ENCODE results near the gene KIAA1217.

KIAA1217 gene

GRCh38 chr10:24406809-24407483 is 198.0 kb downstream of the KIAA1217 start:
- no peak for DNase-seq (ENCODE audit: low read depth in 2 of 2)

- DNase-seq (ENCODE audit: low read depth in 2 of 2) = no peak
These were observed 199.0 kb downstream of the KIAA1217 start for GRCh38 chr10:24407928-24408327.

DNA sequence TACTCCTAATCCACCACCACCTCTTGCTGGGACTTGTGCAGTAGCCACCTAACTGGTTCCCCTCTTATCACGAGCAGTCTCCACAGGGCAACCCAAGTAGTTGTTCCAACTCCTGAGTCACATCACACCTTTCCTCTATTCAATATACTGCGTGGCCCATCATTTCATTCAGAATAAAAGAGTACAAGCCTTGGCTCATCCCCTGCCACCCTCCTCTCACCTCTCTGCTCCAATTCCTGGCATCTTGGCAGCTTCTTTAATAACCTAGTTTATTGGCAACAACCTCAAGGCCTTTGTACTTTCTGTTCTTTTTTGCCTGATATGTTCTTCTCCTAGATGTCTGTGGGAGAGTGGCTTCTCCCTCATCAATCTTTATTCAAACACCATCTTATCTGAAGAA is 199.4 kb downstream of the KIAA1217 start:
- no peak for DNase-seq (ENCODE audit: low read depth in 2 of 2)

- DNase-seq (ENCODE audit: low read depth in 2 of 2) = no peak
These were observed 205.7 kb downstream of the KIAA1217 start for GRCh38 chr10:24414597-24414996.

DNA sequence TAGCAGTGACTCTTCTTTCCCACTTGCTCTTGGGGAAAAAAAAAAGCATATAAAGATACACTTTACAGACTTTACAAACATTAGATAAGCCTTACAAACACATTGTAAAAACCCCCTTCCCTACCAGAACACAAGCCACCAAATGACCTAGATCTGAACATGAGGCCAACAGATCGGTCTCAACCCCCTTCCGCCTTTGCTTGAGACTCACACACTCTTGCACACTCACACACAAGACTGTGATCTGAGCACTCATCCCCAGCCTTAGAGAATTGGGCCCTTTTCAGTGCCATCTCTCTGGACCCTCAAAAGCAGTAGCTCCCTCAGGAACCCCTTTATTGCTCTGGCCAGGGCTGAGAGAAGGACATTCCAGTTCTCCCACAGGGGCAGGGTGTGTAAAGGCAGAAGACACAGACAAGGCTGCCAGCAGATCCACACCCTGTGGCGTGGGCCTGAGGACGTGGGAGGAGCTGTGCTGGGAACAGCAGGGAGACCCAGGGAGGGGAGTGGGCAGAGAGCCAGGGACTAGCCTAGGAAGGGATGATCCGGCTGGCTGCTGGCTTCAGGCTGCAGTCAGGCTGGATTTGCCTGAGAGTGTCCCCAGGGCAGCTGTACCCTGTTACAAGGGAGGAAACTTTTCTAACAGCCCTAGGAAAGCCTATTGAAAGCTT is 206.7 kb downstream of the KIAA1217 start:
- no peak for DNase-seq (ENCODE audit: low read depth in 2 of 2)

- DNase-seq (ENCODE audit: low read depth in 2 of 2) = no peak
These were observed 207.3 kb downstream of the KIAA1217 start for GRCh38 chr10:24416248-24416647.

DNA sequence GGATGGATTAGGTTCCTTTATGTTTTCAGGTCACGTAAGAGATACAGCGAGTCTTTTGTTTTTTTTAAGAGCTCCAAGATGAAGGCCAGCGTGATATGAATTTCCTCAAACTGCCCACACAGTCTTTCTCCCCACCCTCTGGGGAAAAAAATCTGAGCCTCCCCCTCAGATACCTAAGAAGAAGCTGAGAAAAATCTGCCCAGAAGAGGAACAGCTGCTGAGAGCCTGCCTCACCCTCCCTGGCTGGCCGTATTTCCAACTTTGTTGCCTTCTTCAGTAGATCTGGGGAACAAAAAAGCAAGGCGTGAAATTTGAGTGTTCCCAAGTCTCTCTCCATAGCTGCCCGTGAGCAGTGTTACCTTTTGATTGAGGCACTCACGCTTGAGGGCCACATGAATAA is 208.1 kb downstream of the KIAA1217 start:
- DNase-seq (ENCODE audit: low read depth in 2 of 2) = no peak

- no peak for DNase-seq (ENCODE audit: low read depth in 2 of 2)
These were observed 209.6 kb downstream of the KIAA1217 start for GRCh38 chr10:24418532-24418931.

DNA sequence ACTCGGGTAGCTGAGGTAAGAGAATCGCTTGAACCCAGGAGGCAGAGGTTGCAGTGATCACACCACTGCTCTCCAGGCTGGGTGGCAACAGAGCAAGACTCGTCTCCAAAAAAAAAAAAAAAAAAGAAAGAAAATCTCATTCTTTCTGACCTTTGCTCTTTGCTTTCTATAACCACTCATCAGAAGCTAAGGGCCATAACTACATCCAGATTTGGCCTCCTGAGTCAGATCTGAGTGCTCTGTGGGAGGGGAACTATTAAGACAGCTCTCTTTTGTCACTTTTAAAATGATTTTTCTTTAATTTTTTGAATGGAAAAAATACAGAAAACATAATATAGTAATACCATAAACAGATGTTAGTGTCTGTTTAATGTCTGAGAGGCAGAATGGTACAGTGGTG is 210.1 kb downstream of the KIAA1217 start:
- no peak for DNase-seq (ENCODE audit: low read depth in 2 of 2)

- no peak for DNase-seq (ENCODE audit: low read depth in 2 of 2)
These were observed 216.2 kb downstream of the KIAA1217 start for GRCh38 chr10:24425151-24425550.

- DNase-seq (ENCODE audit: low read depth in 2 of 2) = no peak
These were observed 218.9 kb downstream of the KIAA1217 start for GRCh38 chr10:24427678-24428409.

GRCh38 chr10:24428410-24428782 is 219.5 kb downstream of the KIAA1217 start:
- DNase-seq (ENCODE audit: low read depth in 2 of 2) = no peak

GRCh38 chr10:24430591-24430990 is 221.7 kb downstream of the KIAA1217 start:
- no peak for DNase-seq (ENCODE audit: low read depth in 2 of 2)

DNA sequence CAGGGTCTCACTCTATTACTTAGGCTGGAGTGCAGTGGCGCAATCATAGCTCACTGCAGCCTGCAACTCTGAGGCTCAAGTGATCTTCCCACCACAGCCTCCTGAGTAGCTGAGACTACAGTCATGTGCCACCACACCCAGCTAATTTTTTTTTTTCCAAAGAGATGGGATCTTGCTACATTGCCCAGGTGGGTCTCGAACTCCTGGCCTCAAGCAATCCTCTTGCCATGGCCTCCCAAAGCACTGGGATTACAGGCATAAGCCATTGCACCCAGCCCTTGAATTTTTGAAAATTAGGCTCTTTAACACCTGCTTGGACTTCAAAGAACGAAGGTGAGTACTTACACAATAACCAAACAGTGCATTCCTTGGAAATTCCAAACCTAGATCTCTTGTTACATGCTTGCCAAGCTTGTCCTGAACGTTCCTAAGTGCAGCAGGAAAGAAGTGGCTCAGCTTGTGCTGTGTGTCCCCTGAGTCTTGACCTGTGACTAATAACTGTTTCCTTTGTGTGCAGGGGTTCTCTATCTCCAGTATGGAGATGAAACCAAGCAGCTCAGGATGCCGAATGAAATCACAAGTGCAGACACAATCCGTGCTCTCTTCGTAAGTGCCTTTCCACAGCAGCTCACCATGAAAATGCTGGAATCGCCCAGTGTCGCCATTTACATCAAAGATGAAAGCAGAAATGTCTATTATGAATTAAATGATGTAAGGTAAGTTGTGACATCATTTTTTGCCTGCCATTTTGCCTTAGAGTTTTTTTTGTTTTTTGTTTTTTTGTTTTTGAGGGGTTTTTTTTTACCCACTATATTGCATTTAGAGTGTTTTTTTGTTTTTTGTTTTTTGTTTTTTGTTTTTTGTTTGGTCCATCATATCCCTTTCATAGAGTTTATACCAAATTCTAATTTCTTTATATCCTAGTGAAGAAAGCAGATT is 223.8 kb downstream of the KIAA1217 start:
- DNase-seq (ENCODE audit: low read depth in 2 of 2) = no peak

- DNase-seq (ENCODE audit: low read depth in 2 of 2) = no peak
These were observed 224.8 kb downstream of the KIAA1217 start for GRCh38 chr10:24433705-24434104.

- DNase-seq (ENCODE audit: low read depth in 2 of 2) = no peak
These were observed 226.0 kb downstream of the KIAA1217 start for GRCh38 chr10:24434961-24435360.

DNA sequence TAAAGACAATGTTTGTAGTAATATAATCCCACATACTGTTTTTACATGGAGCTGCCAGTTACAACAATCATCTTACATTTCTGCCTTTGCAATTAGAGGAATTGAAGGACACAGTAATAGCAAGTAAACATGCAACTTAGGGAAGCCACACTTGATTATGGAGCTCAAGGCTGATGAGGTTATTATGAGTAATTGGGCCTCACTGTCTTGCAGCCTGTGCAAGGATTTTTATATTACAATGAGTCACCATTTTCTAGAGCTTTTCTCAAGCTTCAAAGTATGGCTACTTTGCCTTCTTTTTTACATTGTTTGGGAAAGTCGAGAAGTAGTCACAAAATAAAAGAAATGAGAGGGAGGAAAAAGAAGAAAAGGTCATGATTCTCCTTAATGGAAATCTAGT is 226.4 kb downstream of the KIAA1217 start:
- no peak for DNase-seq (ENCODE audit: low read depth in 2 of 2)

GRCh38 chr10:24437302-24437701 is 228.4 kb downstream of the KIAA1217 start:
- DNase-seq (ENCODE audit: low read depth in 2 of 2) = no peak

- DNase-seq (ENCODE audit: low read depth in 2 of 2) = no peak
These were observed 229.9 kb downstream of the KIAA1217 start for GRCh38 chr10:24438800-24439199.

DNA sequence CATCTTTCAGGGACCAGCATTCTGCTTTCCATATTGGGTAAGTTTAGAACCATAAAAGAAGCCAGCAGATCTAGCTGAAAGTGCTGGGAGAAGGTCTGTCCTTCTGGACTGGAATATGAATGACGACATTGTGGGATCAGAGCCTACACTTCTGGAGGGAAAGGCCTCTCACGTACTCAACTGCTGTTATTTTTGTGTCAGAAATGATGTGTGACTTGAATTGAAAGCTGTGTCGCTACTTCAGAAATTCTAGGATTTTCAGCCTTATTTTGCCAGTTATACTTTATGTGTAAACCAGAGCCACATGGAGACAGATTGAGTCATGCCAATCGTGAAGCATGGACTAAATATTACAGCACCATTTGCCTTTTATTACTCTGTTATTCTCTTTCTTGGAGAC is 231.0 kb downstream of the KIAA1217 start:
- DNase-seq (ENCODE audit: low read depth in 2 of 2) = no peak

DNA sequence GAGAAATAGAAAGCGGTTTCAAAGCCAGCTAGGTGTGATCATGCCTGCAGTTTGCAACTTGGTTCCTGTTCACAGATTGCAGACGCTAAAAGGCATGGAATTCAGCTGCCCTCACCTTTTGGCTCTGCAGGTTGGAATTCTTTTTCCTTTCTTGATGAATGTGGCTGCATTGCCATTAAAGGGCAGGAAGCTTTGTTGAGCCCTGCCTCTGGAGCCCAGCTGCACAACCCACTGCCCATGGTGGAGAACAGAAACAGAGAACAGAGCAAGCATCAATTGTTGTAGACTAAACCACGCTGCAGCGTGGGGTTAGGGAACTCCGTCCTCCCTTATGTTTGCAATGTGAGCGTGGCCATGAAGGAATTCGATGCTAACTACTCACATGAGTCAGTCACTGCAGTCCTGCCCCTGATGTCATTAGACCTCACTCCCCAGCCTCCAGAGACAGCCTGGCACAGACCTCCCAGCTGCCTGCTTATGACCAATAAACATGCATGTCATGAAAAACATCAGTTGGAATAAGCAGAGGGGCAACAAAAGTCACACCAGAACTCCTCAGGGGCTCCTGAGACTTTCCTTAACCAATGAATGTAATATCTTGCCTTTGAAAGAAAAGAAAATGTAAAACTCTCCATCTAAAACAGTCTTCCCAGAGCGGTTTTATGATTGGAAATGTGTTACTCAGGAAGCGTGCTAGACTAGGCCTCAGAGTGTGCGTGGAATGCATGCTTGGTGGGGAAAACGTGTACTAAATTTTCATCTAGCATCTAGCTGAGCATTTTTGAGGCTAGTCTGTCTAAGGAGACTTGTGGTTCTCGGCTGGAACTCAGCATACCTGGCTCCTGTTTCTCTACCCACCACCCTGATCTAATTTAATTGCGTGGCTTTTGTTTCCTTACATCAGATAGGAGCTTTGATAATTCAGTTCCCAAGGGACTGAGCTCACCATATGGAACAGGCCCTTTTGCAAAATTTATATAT is 232.2 kb downstream of the KIAA1217 start:
- DNase-seq (ENCODE audit: low read depth in 2 of 2) = no peak
